A549 (cell line): Measurements from ENCODE around the gene RELL2.

ENCODE experiments used
- BHLHE40 ChIP-seq: IDR thresholded peaks from 2 replicates; pipeline ENCODE4 v1.6.1; 2012; ENCODE audit warnings: low read depth, low read length, inconsistent platforms
- CEBPB ChIP-seq, 2 experiments: fragments of >200 bp in 1 of 2; sonication (Bioruptor Twin) in 1 of 2; formaldehyde crosslinking in 1 of 2; IDR thresholded peaks; 2 replicates each; pipeline ENCODE4 v1.6.1; 2012 to 2016
- CHD4 ChIP-seq: fragments of 200-600 bp; sonication (generic); IDR thresholded peaks from 2 replicates; pipeline ENCODE4 v1.6.1; 2016; ENCODE audit warnings: antibody characterized with exemption, mild to moderate bottlenecking, borderline replicate concordance
- ESRRA ChIP-seq: fragments of 150-350 bp; IDR thresholded peaks from 2 replicates; pipeline ENCODE4 v1.6.1; 2014; ENCODE audit warnings: mild to moderate bottlenecking, low read length, borderline replicate concordance
- HMGXB4 ChIP-seq: fragments of 250-450 bp; sonication (Bioruptor Pico); IDR thresholded peaks from 2 replicates; pipeline ENCODE4 v1.5.0; 2021; ENCODE audit warnings: mild to moderate bottlenecking, moderate library complexity, borderline replicate concordance
- NR3C1 ChIP-seq: fragments of >200 bp; sonication (Bioruptor Twin); formaldehyde crosslinking; IDR thresholded peaks from 3 replicates; pipeline ENCODE4 v1.6.1; 2017
- POLR2A ChIP-seq: IDR thresholded peaks from 2 replicates; pipeline ENCODE4 v1.6.1; 2012; ENCODE audit warnings: mild to moderate bottlenecking, low read length
- RAD21 ChIP-seq, 2 experiments: fragments of >200 bp in 1 of 2; sonication (Bioruptor Twin) in 1 of 2; formaldehyde crosslinking in 1 of 2; IDR thresholded peaks in 1 of 2; conservative IDR thresholded peaks in 1 of 2; 2 replicates in 1 of 2; 3 replicates in 1 of 2; pipeline ENCODE4 v1.6.1; 2012 to 2018; ENCODE audit warnings: inconsistent platforms in 1 of 2
- REST ChIP-seq: fragments of 200-600 bp; sonication (generic); IDR thresholded peaks from 2 replicates; pipeline ENCODE4 v1.6.1; 2016; ENCODE audit warnings: antibody characterized with exemption, mild to moderate bottlenecking, moderate library complexity
- ZNF302 ChIP-seq: fragments of 250-450 bp; sonication (Bioruptor Pico); IDR thresholded peaks from 2 replicates; pipeline ENCODE4 v1.9.0; 2021; ENCODE audit warnings: inconsistent platforms, mild to moderate bottlenecking, moderate library complexity
- TF ChIP-seq, protein P1 (sequence below): IDR thresholded peaks from 2 replicates; pipeline ENCODE4 v1.6.1; 2012
- TF ChIP-seq, protein P2 (sequence below): fragments of >200 bp; sonication (Bioruptor Twin); formaldehyde crosslinking; IDR thresholded peaks from 3 replicates; pipeline ENCODE4 v1.6.1; 2016
- TF ChIP-seq, protein P3 (sequence below): fragments of >200 bp; sonication (Bioruptor Twin); formaldehyde crosslinking; IDR thresholded peaks from 3 replicates; pipeline ENCODE4 v1.5.1; 2016

- TF ChIP-seq ZNF302 (CRISPR knock-in tag) = no peak
- no peak for TF ChIP-seq RAD21 (conservative IDR thresholded peaks at IDR 0.05 in 1 of 2, IDR thresholded peaks at IDR 0.05 in 1 of 2)
- TF ChIP-seq REST = no peak
- no peak for TF ChIP-seq POLR2A
- TF ChIP-seq NR3C1 = no peak
- TF ChIP-seq, protein P1, sequence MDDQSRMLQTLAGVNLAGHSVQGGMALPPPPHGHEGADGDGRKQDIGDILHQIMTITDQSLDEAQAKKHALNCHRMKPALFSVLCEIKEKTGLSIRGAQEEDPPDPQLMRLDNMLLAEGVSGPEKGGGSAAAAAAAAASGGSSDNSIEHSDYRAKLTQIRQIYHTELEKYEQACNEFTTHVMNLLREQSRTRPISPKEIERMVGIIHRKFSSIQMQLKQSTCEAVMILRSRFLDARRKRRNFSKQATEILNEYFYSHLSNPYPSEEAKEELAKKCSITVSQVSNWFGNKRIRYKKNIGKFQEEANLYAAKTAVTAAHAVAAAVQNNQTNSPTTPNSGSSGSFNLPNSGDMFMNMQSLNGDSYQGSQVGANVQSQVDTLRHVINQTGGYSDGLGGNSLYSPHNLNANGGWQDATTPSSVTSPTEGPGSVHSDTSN = no peak
- TF ChIP-seq, protein P2, sequence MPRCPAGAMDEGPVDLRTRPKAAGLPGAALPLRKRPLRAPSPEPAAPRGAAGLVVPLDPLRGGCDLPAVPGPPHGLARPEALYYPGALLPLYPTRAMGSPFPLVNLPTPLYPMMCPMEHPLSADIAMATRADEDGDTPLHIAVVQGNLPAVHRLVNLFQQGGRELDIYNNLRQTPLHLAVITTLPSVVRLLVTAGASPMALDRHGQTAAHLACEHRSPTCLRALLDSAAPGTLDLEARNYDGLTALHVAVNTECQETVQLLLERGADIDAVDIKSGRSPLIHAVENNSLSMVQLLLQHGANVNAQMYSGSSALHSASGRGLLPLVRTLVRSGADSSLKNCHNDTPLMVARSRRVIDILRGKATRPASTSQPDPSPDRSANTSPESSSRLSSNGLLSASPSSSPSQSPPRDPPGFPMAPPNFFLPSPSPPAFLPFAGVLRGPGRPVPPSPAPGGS = no peak
- TF ChIP-seq, protein P3, sequence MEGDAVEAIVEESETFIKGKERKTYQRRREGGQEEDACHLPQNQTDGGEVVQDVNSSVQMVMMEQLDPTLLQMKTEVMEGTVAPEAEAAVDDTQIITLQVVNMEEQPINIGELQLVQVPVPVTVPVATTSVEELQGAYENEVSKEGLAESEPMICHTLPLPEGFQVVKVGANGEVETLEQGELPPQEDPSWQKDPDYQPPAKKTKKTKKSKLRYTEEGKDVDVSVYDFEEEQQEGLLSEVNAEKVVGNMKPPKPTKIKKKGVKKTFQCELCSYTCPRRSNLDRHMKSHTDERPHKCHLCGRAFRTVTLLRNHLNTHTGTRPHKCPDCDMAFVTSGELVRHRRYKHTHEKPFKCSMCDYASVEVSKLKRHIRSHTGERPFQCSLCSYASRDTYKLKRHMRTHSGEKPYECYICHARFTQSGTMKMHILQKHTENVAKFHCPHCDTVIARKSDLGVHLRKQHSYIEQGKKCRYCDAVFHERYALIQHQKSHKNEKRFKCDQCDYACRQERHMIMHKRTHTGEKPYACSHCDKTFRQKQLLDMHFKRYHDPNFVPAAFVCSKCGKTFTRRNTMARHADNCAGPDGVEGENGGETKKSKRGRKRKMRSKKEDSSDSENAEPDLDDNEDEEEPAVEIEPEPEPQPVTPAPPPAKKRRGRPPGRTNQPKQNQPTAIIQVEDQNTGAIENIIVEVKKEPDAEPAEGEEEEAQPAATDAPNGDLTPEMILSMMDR = no peak
- no peak for TF ChIP-seq CEBPB (IDR thresholded peaks at IDR 0.05)
- TF ChIP-seq HMGXB4 (CRISPR knock-in tag) = no peak
- TF ChIP-seq CHD4 = no peak
- TF ChIP-seq BHLHE40 = no peak
- no peak for TF ChIP-seq ESRRA
Measured at GRCh38 chr5:141635646-141636045, 1.2 kb upstream of the RELL2 start.
